ENCODE data around the gene WDR19. TPM values are rescaled to one million over a fixed set of nuclear protein-coding genes. Genes with fewer than 3 reads are reported as not detected.

Gene WDR19
- total RNA-seq, 4 donors from 2014 or later = 71.1 to 93.1 (median 80.8) TPM

GRCh38 chr4:39326468-39326977, 144.2 kb downstream of the WDR19 start:
- DNase-seq (ENCODE audit: low spot score in 2 of 2) = no peak
- no peaks in the 10 kb centered on the region for H3K27me3 ChIP-seq
- peaks cover 0 to 40% (median 0%) of the 10 kb centered on the region in 3 donors for H3K36me3 ChIP-seq
- H3K27ac ChIP-seq = no peak overlapping the region
- WGBS, 2 donors = 96% methylated on average over 2 of the region's 2 CpGs
- no peaks in the 10 kb centered on the region for H3K9me3 ChIP-seq
- TF ChIP-seq EP300 (IDR thresholded peaks at IDR 0.05) (no peak), CTCF (IDR thresholded peaks at IDR 0.05) (no peak), POLR2A (IDR thresholded peaks at IDR 0.05) (no peak)
- H3K4me1 ChIP-seq = no peaks in the 10 kb centered on the region
- no peak overlapping the region for H3K4me3 ChIP-seq

- Histone ChIP-seq H3K4me1 (peaks cover 0 to 3% (median 0%) of the 10 kb centered on the region in 4 donors), H3K27me3 (no peaks in the 10 kb centered on the region), H3K4me3 (no peak overlapping the region), H3K9me3 (no peaks in the 10 kb centered on the region), H3K27ac (no peak overlapping the region), H3K36me3 (peaks cover 0 to 22% (median 0%) of the 10 kb centered on the region in 3 donors)
- no peak for DNase-seq (ENCODE audit: low spot score in 2 of 2)
- no peak for TF ChIP-seq POLR2A (IDR thresholded peaks at IDR 0.05)
- no peak for TF ChIP-seq CTCF (IDR thresholded peaks at IDR 0.05)
- no peak for TF ChIP-seq EP300 (IDR thresholded peaks at IDR 0.05)
- 89 to 90% methylated on average over 1 of the region's 1 CpG for WGBS, 2 donors
These were observed 148.0 kb downstream of the WDR19 start for GRCh38 chr4:39330353-39330752.

GRCh38 chr4:39331191-39331590, 148.9 kb downstream of the WDR19 start:
- Histone ChIP-seq H3K4me3 (no peak overlapping the region), H3K4me1 (peaks cover 0 to 7% (median 0%) of the 10 kb centered on the region in 4 donors), H3K36me3 (peaks cover 0 to 14% (median 0%) of the 10 kb centered on the region in 3 donors), H3K27ac (no peak overlapping the region), H3K27me3 (no peaks in the 10 kb centered on the region), H3K9me3 (no peaks in the 10 kb centered on the region)
- no peak for DNase-seq (ENCODE audit: low spot score in 2 of 2)
- TF ChIP-seq EP300 (IDR thresholded peaks at IDR 0.05) (no peak), POLR2A (IDR thresholded peaks at IDR 0.05) (no peak), CTCF (IDR thresholded peaks at IDR 0.05) (no peak)
- 65 to 81% methylated on average over 2 of the region's 2 CpGs for WGBS, 2 donors

Small RNA genes within 50 kb of the gene (small RNA-seq; reads per million reads assigned to genes)
- not detected for gene RNU6-32P

Other genes with a start within 250 kb of the WDR19 start
- gene TMEM156, start 150.1 kb upstream of the WDR19 start, total RNA-seq = 1 to 10 TPM in 1 of 4 donors, under 1 TPM in 1, not detected in 2; 0.66 to 8.6 TPM
- gene KLHL5, start 120.3 kb upstream of the WDR19 start, total RNA-seq = 10 to 100 TPM; 18.8 to 34.5 (median 27.5) TPM
- 10 to 100 TPM; 23.3 to 85.9 (median 38.5) TPM for gene RFC1, start 183.8 kb downstream of the WDR19 start, total RNA-seq
- 10 to 100 TPM in 1 of 4 donors, 1 to 10 TPM in 3; 1.6 to 10.2 (median 3.4) TPM for gene KLB, start 224.4 kb downstream of the WDR19 start, total RNA-seq

Data from tibial nerve (tissue), 4 donors.